ENCODE results near the gene MYL2. TPM values are rescaled to one million over a fixed set of nuclear protein-coding genes. Genes with fewer than 3 reads are reported as not detected.

Gene MYL2
- total and polyA plus RNA-seq, 9 of the 15 experiments (the other 6 are each of a cell fraction or from before 2014, with no cell fraction given), result not detected

GRCh38 chr12:110948041-110948440, 27.7 kb upstream of the MYL2 start (continued):
- no peak for TF ChIP-seq ZNF507 (tag; conservative IDR thresholded peaks at IDR 0.05)
- TF ChIP-seq NFE2L1 (tag; IDR thresholded peaks at IDR 0.05; ENCODE audit: borderline replicate concordance, low read depth), result no peak
- no peak for TF ChIP-seq PYGO2 (tag; IDR thresholded peaks at IDR 0.05)
- no peak for TF ChIP-seq HMGN3 (IDR thresholded peaks at IDR 0.05; ENCODE audit: borderline replicate concordance, extremely low read depth, insufficient read length, low read depth, low read length)
- TF ChIP-seq, protein P1, sequence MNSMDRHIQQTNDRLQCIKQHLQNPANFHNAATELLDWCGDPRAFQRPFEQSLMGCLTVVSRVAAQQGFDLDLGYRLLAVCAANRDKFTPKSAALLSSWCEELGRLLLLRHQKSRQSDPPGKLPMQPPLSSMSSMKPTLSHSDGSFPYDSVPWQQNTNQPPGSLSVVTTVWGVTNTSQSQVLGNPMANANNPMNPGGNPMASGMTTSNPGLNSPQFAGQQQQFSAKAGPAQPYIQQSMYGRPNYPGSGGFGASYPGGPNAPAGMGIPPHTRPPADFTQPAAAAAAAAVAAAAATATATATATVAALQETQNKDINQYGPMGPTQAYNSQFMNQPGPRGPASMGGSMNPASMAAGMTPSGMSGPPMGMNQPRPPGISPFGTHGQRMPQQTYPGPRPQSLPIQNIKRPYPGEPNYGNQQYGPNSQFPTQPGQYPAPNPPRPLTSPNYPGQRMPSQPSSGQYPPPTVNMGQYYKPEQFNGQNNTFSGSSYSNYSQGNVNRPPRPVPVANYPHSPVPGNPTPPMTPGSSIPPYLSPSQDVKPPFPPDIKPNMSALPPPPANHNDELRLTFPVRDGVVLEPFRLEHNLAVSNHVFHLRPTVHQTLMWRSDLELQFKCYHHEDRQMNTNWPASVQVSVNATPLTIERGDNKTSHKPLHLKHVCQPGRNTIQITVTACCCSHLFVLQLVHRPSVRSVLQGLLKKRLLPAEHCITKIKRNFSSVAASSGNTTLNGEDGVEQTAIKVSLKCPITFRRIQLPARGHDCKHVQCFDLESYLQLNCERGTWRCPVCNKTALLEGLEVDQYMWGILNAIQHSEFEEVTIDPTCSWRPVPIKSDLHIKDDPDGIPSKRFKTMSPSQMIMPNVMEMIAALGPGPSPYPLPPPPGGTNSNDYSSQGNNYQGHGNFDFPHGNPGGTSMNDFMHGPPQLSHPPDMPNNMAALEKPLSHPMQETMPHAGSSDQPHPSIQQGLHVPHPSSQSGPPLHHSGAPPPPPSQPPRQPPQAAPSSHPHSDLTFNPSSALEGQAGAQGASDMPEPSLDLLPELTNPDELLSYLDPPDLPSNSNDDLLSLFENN (IDR thresholded peaks at IDR 0.05; ENCODE audit: low read depth in 2 of 2, low read length in 2 of 2), result no peak
- TF ChIP-seq ZNF668 (CRISPR knock-in tag; IDR thresholded peaks at IDR 0.05), result no peak
- TF ChIP-seq ZBTB7A (IDR thresholded peaks at IDR 0.05; ENCODE audit: borderline replicate concordance, control insufficient read depth, low read depth, low read length), result no peak
- no peak for TF ChIP-seq NR1H2 (CRISPR knock-in tag; IDR thresholded peaks at IDR 0.05)
- no peak for TF ChIP-seq STAT5A (IDR thresholded peaks at IDR 0.05; ENCODE audit: borderline replicate concordance, low read length)
- TF ChIP-seq ZFX (CRISPR knock-in tag; IDR thresholded peaks at IDR 0.05), result no peak
